KMS-11 (cell line): ENCODE measurements around the gene MEP1A.

Source experiments
- H2AFZ ChIP-seq: fragments of 200-600 bp; sonication (generic); 2 replicates; pipeline ENCODE4 v1.6.1; 2016; ENCODE audit warnings: antibody characterized with exemption, mixed run types, low read depth
- H3K27ac ChIP-seq: fragments of 200-600 bp; sonication (generic); 2 replicates; pipeline ENCODE4 v1.6.1; 2016; ENCODE audit warnings: mild to moderate bottlenecking, mixed run types
- H3K27me3 ChIP-seq: fragments of 200-600 bp; sonication (generic); 2 replicates; pipeline ENCODE4 v1.6.1; 2017; ENCODE audit warnings: mild to moderate bottlenecking, low read depth, mixed run types, moderate library complexity; ENCODE audit not compliant: insufficient read depth
- H3K36me3 ChIP-seq: fragments of 200-600 bp; sonication (generic); 2 replicates; pipeline ENCODE4 v1.6.1; 2017; ENCODE audit warnings: mild to moderate bottlenecking, mixed run types; ENCODE audit not compliant: insufficient read depth
- H3K4me1 ChIP-seq: fragments of 200-600 bp; sonication (generic); 2 replicates; pipeline ENCODE4 v1.6.1; 2016; ENCODE audit warnings: mild to moderate bottlenecking, low read depth, mixed run types; ENCODE audit not compliant: poor library complexity, severe bottlenecking
- H3K4me2 ChIP-seq: fragments of 200-600 bp; sonication (generic); 2 replicates; pipeline ENCODE4 v1.7.0; 2016; ENCODE audit warnings: mild to moderate bottlenecking, mixed run types
- H3K4me3 ChIP-seq: fragments of 200-600 bp; sonication (generic); IDR thresholded peaks from 2 replicates; pipeline ENCODE4 v1.6.1; 2017; ENCODE audit warnings: low read depth, low read length, mixed read lengths; ENCODE audit not compliant: insufficient read depth
- H3K79me2 ChIP-seq: fragments of 200-600 bp; sonication (generic); 2 replicates; pipeline ENCODE4 v1.6.1; 2016; ENCODE audit warnings: low read depth, mixed run types; ENCODE audit not compliant: insufficient read depth
- H3K9ac ChIP-seq: fragments of 200-600 bp; sonication (generic); 2 replicates; pipeline ENCODE4 v1.6.1; 2016; ENCODE audit warnings: mild to moderate bottlenecking, mixed run types
- H4K20me1 ChIP-seq: fragments of 200-600 bp; sonication (generic); 2 replicates; pipeline ENCODE4 v1.6.1; 2016; ENCODE audit warnings: mild to moderate bottlenecking, mixed run types; ENCODE audit not compliant: insufficient read depth
- CTCF ChIP-seq: fragments of 200-600 bp; sonication (generic); conservative IDR thresholded peaks from 2 replicates; pipeline ENCODE4 v1.6.1; 2017; ENCODE audit warnings: low read depth, mild to moderate bottlenecking, antibody characterized with exemption, low read length, moderate library complexity, mixed read lengths

The MEP1A gene

GRCh38 chr6:46789434-46790354 lies 3.5 kb upstream of the MEP1A start:
- Histone ChIP-seq H3K4me2 (no peak overlapping the region), H3K27me3 (no peaks in the 10 kb centered on the region), H3K27ac (no peak overlapping the region), H3K9ac (no peak overlapping the region), H3K79me2 (no peaks in the 10 kb centered on the region), H3K4me3 (no peak overlapping the region), H3K36me3 (no peaks in the 10 kb centered on the region; the same call in 1 of the 2 replicates), H2AFZ (no peak overlapping the region), H4K20me1 (no peaks in the 10 kb centered on the region), H3K4me1 (no peaks in the 10 kb centered on the region)
- no peak for TF ChIP-seq CTCF

GRCh38 chr6:46790355-46790874 lies 2.8 kb upstream of the MEP1A start:
- Histone ChIP-seq H4K20me1 (no peaks in the 10 kb centered on the region), H3K4me2 (no peak overlapping the region), H3K4me1 (no peaks in the 10 kb centered on the region), H2AFZ (no peak overlapping the region), H3K4me3 (no peak overlapping the region), H3K36me3 (no peaks in the 10 kb centered on the region; the same call in 1 of the 2 replicates), H3K27me3 (no peaks in the 10 kb centered on the region), H3K27ac (no peak overlapping the region), H3K9ac (no peak overlapping the region), H3K79me2 (no peaks in the 10 kb centered on the region)
- no peak for TF ChIP-seq CTCF

GRCh38 chr6:46792635-46793034 lies 554 bp upstream of the MEP1A start:
- H3K4me2 ChIP-seq = no peak overlapping the region
- H3K9ac ChIP-seq = no peak overlapping the region
- no peaks in the 10 kb centered on the region for H4K20me1 ChIP-seq
- no peak overlapping the region for H3K4me3 ChIP-seq
- TF ChIP-seq CTCF = no peak
- no peaks in the 10 kb centered on the region for H3K4me1 ChIP-seq
- no peak overlapping the region for H2AFZ ChIP-seq
- no peaks in the 10 kb centered on the region for H3K27me3 ChIP-seq
- H3K79me2 ChIP-seq = no peaks in the 10 kb centered on the region
- no peak overlapping the region for H3K27ac ChIP-seq
- H3K36me3 ChIP-seq = no peaks in the 10 kb centered on the region

GRCh38 chr6:46794068-46794467 lies 879 bp downstream of the MEP1A start:
- H2AFZ ChIP-seq = no peak overlapping the region
- no peaks in the 10 kb centered on the region for H4K20me1 ChIP-seq
- H3K27ac ChIP-seq = no peak overlapping the region
- no peak for TF ChIP-seq CTCF
- H3K4me2 ChIP-seq = no peak overlapping the region
- H3K36me3 ChIP-seq = no peaks in the 10 kb centered on the region
- H3K4me1 ChIP-seq = no peaks in the 10 kb centered on the region
- no peaks in the 10 kb centered on the region for H3K79me2 ChIP-seq
- H3K9ac ChIP-seq = no peak overlapping the region
- no peaks in the 10 kb centered on the region for H3K27me3 ChIP-seq
- H3K4me3 ChIP-seq = no peak overlapping the region
